ENCODE data around the gene LRCH4. TPM values are rescaled to one million over a fixed set of nuclear protein-coding genes. Genes with fewer than 3 reads are reported as not detected.

The LRCH4 gene
- total and polyA plus RNA-seq, 2 of the 8 experiments (the other 6 are each of a cell fraction or from before 2014, with no cell fraction given), result 15.5 to 36.6 TPM

GRCh38 chr7:100606313-100606712, 20.4 kb upstream of the LRCH4 start:
- DNase-seq (ENCODE audit: low read depth in 1 of 2, low spot score in 2 of 2) (no peak), FAIRE-seq (no peak)
- Histone ChIP-seq H3K14ac (ENCODE audit: insufficient read length) (no peak overlapping the region), H3K27me3 (replicated peaks in 1 of 4; ENCODE audit: control insufficient read depth in 3 of 4, extremely low read depth in 1 of 4, insufficient read depth in 3 of 4, low read length in 3 of 4) (peaks cover 0 to 10% (median 4%) of the 10 kb centered on the region in 4 experiments; a peak in 2 of 7 replicates), H3K27ac (ENCODE audit: low read depth, low read length) (no peak overlapping the region), H3K56ac (replicated peaks; ENCODE audit: insufficient read length, low read depth, low read length) (no peak overlapping the region), H4K91ac (replicated peaks; ENCODE audit: insufficient read length, low read length) (no peak overlapping the region), H3K4me3 (ENCODE audit: extremely low read depth in 1 of 4, insufficient read depth in 2 of 4, low read depth in 3 of 4, low read length in 4 of 4) (peak overlapping the region in 1 of 4 experiments; percentile 82; a peak in 1 of 8 replicates), H3K79me1 (ENCODE audit: low read depth, low read length) (0 out of 2 replicates have a peak, but pooled peaks cover 2% of the 10 kb centered on the region), H4K20me1 (replicated peaks in 1 of 2; ENCODE audit: control insufficient read depth in 1 of 2, insufficient read depth in 2 of 2, low read length in 2 of 2) (no peaks in the 10 kb centered on the region), H3K79me2 (ENCODE audit: control insufficient read depth in 1 of 2, insufficient read depth in 2 of 2, low read length in 2 of 2) (peaks cover 0 to 3% of the 10 kb centered on the region in 2 experiments; a peak in 1 of 4 replicates), H3K9me3 (ENCODE audit: insufficient read depth in 2 of 2, low read depth in 1 of 2, low read length in 1 of 2) (no peaks in the 10 kb centered on the region), H3K23ac (ENCODE audit: insufficient read length) (no peak overlapping the region), H4K5ac (ENCODE audit: insufficient read length, low read depth, low read length) (no peak overlapping the region), H2BK120ac (replicated peaks; ENCODE audit: low read depth, low read length) (no peak overlapping the region), H4K8ac (ENCODE audit: extremely low read depth, insufficient read depth, low read length) (no peak overlapping the region), H3K4me2 (ENCODE audit: insufficient read depth in 1 of 2, low read depth in 2 of 2, low read length in 2 of 2) (peak overlapping the region; percentile 98), H2AK5ac (ENCODE audit: low read depth, low read length) (no peak overlapping the region), H2AFZ (ENCODE audit: low read length) (no peak overlapping the region), H2BK5ac (ENCODE audit: low read depth, low read length) (0 out of 2 replicates have a peak overlapping the region, but pooled peaks have one; percentile 24), H3K9ac (replicated peaks in 1 of 4; ENCODE audit: extremely low read depth in 1 of 4, low read depth in 3 of 4, low read length in 3 of 4) (no peak overlapping the region; a peak in 1 of 7 replicates), H3K4me1 (replicated peaks in 1 of 4; ENCODE audit: control insufficient read depth in 3 of 4, insufficient read depth in 4 of 4, low read length in 3 of 4) (peaks cover 0 to 25% (median 17%) of the 10 kb centered on the region in 4 experiments; a peak in 6 of 7 replicates), H2BK15ac (ENCODE audit: low read length) (0 out of 2 replicates have a peak overlapping the region, but pooled peaks have one; percentile 31), H3K4ac (replicated peaks; ENCODE audit: insufficient read length, low read depth, low read length) (no peak overlapping the region), H2BK12ac (ENCODE audit: low read depth, low read length) (peak overlapping the region; percentile 27; the same call in 1 of the 2 replicates), H3K36me3 (ENCODE audit: control insufficient read depth in 2 of 4, insufficient read depth in 4 of 4, low read length in 3 of 4) (peaks cover 0 to 7% (median under 1%) of the 10 kb centered on the region in 4 experiments; a peak in 3 of 8 replicates), H3K23me2 (ENCODE audit: low read depth, low read length) (peaks cover 25% of the 10 kb centered on the region), H2BK20ac (ENCODE audit: low read length) (no peak overlapping the region), H3K18ac (ENCODE audit: extremely low read depth, low read length) (no peak overlapping the region; the same call in 1 of the 2 replicates)
- ChIA-PET POLR2A (ENCODE audit: partially characterized antibody) (interaction anchor here (0.7 to 8.9 kb wide), 8 partner anchors 14 to 177 kb away, joined by 3 to 172 read pairs (median 4); partner anchors contain the start of genes FBXO24, GIGYF1, LRCH4 and ZCWPW1), CTCF (ENCODE audit: partially characterized antibody) (interaction anchor here (0.8 to 5.4 kb wide), 12 partner anchors 21 to 207 kb away, joined by 3 to 39 read pairs (median 4); partner anchors contain the start of genes FBXO24, GIGYF1 and LRCH4)
- 79% methylated on average over 10 of the region's 12 CpGs; no CpG with 5 or more reads in 1 of the 2 experiments for WGBS, 2 experiments (ENCODE audit: extremely low coverage in 1 of 2, insufficient coverage in 1 of 2, insufficient read length in 1 of 2, insufficient replicate concordance in 2 of 2, low coverage in 1 of 2, low lambda C conversion rate in 2 of 2, missing lambda C conversion rate in 1 of 2)
- no peak for TF ChIP-seq EGR1 (IDR thresholded peaks at IDR 0.05; ENCODE audit: borderline replicate concordance, low read depth, low read length)
- TF ChIP-seq SRF (IDR thresholded peaks at IDR 0.05; ENCODE audit: low read depth, low read length), result no peak
- TF ChIP-seq CBX5 (IDR thresholded peaks at IDR 0.05; ENCODE audit: low read depth, low read length), result no peak
- no peak for TF ChIP-seq BCL11A (IDR thresholded peaks at IDR 0.05; ENCODE audit: low read depth in 2 of 2, low read length in 2 of 2)
- no peak for TF ChIP-seq RBBP5 (IDR thresholded peaks at IDR 0.05; ENCODE audit: borderline replicate concordance, low read depth, low read length)
- TF ChIP-seq KDM5A (IDR thresholded peaks at IDR 0.05; ENCODE audit: low read length), result no peak
- TF ChIP-seq JUN (IDR thresholded peaks at IDR 0.05; ENCODE audit: low read depth, low read length), result no peak
- no peak for TF ChIP-seq SIX5 (IDR thresholded peaks at IDR 0.05; ENCODE audit: low read depth, low read length)
- TF ChIP-seq POLR2A (IDR thresholded peaks at IDR 0.05; ENCODE audit: control extremely low read depth in 1 of 2, low read depth in 2 of 2, low read length in 2 of 2), result no peak
- TF ChIP-seq CEBPB (IDR thresholded peaks at IDR 0.05; ENCODE audit: low read depth, low read length), result no peak
- TF ChIP-seq SP1 (IDR thresholded peaks at IDR 0.05; ENCODE audit: low read depth, low read length), result no peak

Measured in H1 (cell line).